Brain pericyte (primary cell): ENCODE results near the gene MGAT5.
"Not testable (repeated sequence)": the region's sequence is repeated elsewhere in the genome, so short reads cannot be mapped to it uniquely, and the experiment has no call there.

ENCODE experiments used
- DNase-seq: peaks from one replicate; pipeline ENCODE4 v3.0.0-alpha.2; 2012; ENCODE audit warnings: low read depth, low spot score

Gene MGAT5

DNA sequence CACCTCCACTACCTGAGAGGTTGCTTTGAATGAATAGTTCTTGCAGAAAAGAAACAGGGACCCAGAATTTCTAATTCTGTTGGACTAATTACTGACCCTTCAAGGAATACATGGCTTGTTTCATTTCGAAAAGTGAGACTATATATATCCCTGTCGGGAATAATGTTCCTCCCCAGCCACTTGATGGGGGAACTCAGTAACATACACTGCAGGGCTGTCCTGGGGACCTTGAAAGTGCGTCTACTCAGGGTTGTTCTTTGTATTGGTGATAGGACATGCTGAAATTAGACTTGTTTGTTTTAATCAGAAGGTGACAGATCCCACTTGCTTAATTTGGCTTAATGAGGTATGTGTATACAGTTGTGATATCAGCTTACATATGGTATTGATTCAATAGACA, 25.5 kb downstream of the MGAT5 start:
- no peak for DNase-seq

GRCh38 chr2:134280231-134280630, 26.4 kb downstream of the MGAT5 start:
- DNase-seq: no peak

DNA sequence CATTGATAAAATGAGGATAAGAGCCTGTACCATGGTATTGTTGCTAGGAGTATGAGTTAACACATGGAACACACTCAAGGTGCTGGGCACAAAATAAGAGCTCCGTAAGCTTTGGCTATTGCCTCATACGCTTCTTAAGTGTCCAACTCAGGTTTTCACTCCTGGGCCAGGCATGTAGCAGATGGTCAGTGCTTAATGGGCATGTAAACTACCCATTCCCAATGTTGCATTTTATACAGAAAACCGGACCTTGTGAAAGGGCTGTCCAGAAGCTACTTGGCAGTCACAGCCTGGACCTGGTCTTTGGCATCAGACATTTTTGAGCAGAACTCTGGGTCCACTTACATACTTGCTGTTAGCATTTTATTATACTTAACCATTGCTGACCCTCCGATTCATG, 26.9 kb downstream of the MGAT5 start:
- DNase-seq: no peak

GRCh38 chr2:134281815-134282419, 28.0 kb downstream of the MGAT5 start:
- no peak for DNase-seq

GRCh38 chr2:134282629-134283400, 28.9 kb downstream of the MGAT5 start:
- no peak for DNase-seq

DNA sequence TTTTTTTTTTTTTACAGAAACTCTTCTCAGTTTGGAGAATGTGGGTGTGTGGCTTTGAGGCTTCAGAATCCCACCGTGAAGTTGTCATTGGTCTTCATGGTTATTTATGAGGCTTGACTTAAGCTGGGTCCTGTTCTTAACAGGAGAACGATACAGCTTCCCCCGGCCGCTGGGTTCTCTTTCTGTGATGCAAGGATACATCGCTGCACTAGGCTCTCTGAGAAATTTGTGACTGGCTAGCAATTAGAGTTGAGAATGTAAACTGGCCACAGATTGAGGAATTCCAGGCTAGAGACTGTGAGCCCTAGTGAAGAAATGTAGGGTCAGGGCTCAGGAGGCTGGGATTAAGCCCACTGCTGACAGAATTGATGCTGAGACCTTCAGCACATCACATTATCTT, 29.8 kb downstream of the MGAT5 start:
- DNase-seq: no peak

GRCh38 chr2:134284119-134284670, 30.3 kb downstream of the MGAT5 start:
- no peak for DNase-seq

DNA sequence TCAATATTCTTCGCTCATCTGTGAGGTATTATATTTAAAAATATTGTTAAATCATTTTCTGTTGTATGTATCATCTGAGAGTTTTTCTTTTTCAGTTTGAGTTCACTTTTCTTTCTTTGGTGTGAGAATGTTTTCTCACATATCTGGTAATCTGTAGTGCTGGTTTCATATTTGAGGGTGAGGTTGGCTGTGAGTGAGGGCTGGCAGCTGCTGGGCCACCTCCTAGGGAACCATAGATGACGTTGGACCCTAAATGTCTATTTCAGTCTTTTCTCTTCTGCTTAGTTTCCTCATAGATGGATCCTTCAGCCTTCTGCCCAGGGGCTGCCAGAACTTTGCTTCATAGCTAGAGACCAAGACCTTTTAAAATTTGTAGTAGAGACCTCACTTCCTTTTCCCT, 33.5 kb downstream of the MGAT5 start:
- no peak for DNase-seq

- DNase-seq: no peak
These were observed 34.9 kb downstream of the MGAT5 start for GRCh38 chr2:134288814-134289213.

DNA sequence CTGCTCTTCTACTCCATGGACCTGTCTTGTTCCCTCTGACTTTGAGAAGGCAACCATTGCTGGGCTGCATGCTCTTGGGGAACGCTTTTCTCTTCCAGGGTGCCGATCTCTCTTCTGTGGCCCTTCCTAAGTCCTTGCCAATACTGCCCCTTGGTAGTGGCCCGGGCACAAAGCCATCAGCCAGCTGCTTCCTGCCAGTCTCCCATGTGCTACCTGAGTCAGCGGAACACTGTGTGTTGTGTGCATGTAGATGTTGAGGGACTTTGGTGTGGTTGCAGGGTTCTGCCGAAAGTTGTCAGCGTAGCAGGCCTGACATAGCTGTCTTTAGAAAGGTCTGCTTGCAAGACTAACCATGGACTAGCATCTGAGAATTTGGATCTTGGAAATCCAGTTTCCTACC, 35.4 kb downstream of the MGAT5 start:
- DNase-seq: no peak

DNA sequence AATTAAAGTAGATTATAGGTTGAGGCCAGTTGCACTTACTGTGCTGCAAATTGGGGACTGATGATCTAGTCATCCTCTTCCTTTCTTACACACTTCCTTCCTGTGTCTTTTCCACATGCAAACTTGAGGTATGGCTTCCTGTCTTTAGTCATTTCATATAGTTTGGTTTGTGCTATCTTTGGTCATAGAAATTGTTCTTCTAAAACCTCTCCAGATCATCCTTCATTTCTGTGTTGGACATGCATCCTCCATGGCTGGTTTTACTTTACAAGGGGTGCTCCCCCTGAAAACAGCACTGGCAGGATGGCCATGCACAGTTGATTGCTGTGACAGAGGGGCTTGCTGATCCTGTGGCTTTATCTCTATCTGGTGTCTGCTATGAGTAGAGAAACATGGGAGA, 36.5 kb downstream of the MGAT5 start:
- DNase-seq: no peak

- DNase-seq: no peak
These were observed 38.6 kb downstream of the MGAT5 start for GRCh38 chr2:134292514-134292913.

DNA sequence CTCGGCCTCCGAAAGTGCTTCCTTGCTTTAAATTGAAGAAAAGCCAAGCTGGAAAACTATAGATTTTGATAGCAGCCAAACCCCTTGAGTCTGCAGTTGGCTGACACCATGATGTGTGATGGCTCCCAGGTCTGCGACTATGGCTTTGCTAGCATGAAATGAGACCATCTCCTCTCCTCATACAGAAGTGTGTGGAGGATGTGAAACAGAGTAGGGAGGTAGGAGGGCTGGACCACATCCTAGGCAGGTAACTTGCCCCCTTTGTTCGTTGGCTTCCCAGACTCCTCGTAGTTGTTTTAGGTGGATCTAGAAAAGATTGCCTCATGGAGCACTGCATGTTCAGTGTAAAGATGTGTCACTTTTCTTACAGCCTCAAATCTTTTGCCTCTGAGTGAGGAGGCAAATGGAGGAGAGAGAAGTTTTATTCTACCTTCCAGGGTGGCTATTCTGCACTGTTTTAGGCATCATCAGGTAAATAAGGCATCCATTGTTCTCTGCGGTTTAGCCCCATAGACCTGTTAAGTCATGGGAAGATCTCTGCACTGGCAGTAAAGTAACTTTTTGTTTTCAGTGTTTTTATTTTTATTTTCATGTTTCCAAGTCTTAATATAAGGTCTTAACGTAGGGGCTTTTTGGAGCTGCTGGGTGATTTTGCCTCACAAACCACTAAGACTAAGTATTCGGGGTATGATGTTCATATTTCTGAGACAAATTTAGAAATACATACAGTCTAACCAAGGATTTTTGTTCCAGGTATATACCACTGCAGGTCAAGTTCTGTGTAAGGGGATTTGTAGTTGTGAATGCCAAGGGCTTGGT, 40.1 kb downstream of the MGAT5 start:
- DNase-seq: no peak

GRCh38 chr2:134294598-134294997, 40.7 kb downstream of the MGAT5 start:
- DNase-seq: not testable (repeated sequence)

DNA sequence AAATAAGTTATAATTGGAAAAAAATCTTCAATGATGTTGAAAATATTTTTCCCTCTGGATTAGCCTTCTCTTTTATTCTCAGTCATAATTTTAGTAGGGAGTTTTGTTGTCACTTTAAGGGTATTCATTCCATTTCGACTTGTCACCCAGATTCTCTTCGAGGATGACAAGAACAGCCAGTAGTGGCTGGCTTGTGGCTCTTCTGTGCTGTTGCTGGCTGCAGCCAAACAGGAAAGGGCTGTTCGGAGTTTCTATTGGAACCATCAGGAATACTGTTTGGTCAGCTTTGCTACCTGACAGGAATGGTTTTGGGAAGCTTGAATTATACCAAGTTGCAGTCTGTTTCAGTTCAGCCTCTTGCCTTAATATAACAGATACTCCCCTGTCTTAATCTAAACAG, 41.6 kb downstream of the MGAT5 start:
- no peak for DNase-seq

DNA sequence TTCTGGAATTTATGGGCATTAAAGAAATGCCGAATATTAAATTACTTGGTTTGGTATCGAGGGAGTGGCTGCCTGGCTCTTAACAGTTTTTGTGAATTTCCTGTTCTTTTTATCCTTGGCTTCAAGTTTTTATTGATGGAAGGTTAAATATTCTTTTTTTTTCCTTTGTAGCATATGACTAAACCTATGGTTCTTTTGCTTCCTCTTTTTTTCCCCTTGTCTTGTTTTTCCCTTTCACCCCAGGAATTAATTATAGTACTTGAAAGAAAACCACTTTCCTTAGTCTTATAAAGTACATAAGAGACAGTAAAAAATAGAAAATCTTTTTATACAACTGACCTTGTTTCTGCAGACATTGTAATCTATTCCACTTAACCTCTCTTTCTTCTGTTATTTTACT, 42.4 kb downstream of the MGAT5 start:
- no peak for DNase-seq

DNA sequence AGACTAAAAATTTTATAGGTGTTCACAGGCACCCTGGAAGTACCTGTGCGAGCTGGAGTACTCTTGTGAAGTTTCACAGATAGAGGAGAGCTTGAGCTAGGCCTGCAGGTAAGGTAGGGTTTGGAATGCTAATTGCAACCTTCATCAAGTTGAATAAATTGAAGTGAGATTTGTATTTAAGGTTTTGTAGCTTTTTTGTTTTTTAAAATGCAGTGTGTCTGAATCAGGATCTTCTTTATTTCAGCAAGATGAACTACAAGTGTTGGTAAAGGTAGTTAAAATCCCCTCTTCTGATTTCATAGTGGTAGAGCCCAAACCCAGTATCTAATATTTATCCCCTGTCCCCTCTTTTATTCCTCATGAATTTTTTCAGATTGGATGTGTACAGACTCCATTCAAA, 45.5 kb downstream of the MGAT5 start:
- no peak for DNase-seq

DNA sequence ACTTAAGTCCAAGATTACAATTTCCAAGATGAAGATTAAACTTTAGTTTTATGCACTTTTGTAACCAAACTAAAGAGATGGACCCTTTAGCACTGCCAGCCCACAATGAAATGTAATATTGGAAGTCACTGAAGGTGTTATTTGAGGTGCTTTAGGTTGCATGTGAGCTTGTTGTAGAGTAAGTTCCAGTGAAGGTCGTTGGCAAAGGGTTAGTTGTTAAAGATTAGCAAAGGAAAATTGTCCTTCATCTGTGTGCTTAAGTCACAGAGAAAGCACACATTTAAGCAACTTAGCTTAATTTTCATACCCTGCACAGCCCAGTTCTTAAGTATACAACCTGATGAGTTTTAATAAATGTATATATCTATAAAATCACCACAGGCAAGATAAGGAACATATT, 46.7 kb downstream of the MGAT5 start:
- no peak for DNase-seq

GRCh38 chr2:134301099-134301927, 47.4 kb downstream of the MGAT5 start:
- no peak for DNase-seq

DNA sequence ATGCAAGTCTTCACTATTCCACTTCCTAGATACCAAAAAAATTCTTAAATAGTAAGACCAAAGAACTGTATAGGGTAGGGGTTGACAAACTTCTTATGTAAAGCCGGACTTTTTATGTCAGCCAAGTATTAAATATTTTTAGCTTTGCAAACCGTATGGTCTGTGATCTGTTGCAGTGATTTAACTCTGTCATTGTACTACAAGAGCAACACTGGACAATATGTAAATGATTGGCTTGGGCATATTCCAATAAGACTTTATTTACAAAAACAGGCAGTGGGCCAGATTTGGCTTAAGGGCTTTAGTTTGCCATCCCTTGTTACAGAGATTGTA, 48.0 kb downstream of the MGAT5 start:
- DNase-seq: no peak

DNA sequence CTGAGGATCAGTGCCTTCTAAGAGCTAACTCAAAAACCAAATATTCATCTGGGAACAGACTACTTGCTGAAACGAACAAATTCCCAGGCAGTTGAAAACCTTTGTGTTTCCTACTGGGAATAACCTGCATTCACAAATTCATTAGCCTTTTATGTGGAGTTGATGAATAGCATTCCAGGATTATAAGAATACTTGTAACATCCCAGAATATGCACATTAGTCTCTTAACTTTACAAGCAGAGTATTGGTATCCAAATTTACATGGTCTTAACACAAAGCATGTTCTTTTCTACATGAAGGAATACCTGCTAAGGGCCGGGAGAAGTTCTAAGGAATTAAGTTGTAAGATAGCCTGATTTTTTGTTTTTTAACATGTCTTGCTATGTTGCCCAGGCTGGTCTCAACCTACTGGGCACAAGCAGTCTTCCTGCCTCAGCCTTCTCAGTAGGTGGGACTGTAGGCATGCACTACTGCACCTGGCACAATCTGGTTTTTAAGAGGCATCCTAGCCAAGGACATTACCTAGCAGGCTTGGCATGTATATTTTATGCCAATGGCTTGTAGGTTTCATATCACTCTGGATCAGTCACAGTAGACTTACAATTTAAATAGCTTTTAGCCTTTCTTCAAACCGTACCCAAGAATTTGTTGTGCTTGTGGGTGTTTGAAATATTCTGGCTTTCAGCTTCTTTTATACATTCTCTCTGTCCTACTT, 50.7 kb downstream of the MGAT5 start:
- no peak for DNase-seq
